Measurements from ENCODE around the gene JSRP1. TPM values are rescaled to one million over a fixed set of nuclear protein-coding genes. Genes with fewer than 3 reads are reported as not detected.

JSRP1 gene
- total RNA-seq, 1 donor from 2014 or later, result 0.42 TPM

- no peak overlapping the region for H3K4me3 Mint-ChIP-seq (ENCODE audit: unreplicated experiment)
- H3K27ac Mint-ChIP-seq (ENCODE audit: unreplicated experiment), result no peak overlapping the region
- TF ChIP-seq CTCF (IDR thresholded peaks at IDR 0.05), result no peak
- DNase-seq (ENCODE audit: low spot score), result no peak
- no peaks in the 10 kb centered on the region for H3K27me3 Mint-ChIP-seq (ENCODE audit: low read depth)
- no peaks in the 10 kb centered on the region for H3K9me3 Mint-ChIP-seq (ENCODE audit: low read depth)
- no peaks in the 10 kb centered on the region for H3K4me1 Mint-ChIP-seq (ENCODE audit: low read depth)
- H3K36me3 Mint-ChIP-seq (ENCODE audit: low read depth), result peaks cover 5% of the 10 kb centered on the region
Observed at GRCh38 chr19:2248136-2249009, 7.8 kb downstream of the JSRP1 start.

- H3K9me3 Mint-ChIP-seq (ENCODE audit: low read depth), result no peaks in the 10 kb centered on the region
- TF ChIP-seq CTCF (IDR thresholded peaks at IDR 0.05), result no peak
- no peak overlapping the region for H3K4me3 Mint-ChIP-seq (ENCODE audit: unreplicated experiment)
- H3K36me3 Mint-ChIP-seq (ENCODE audit: low read depth), result peaks cover 5% of the 10 kb centered on the region
- DNase-seq (ENCODE audit: low spot score), result no peak
- H3K4me1 Mint-ChIP-seq (ENCODE audit: low read depth), result peaks cover 3% of the 10 kb centered on the region
- no peaks in the 10 kb centered on the region for H3K27me3 Mint-ChIP-seq (ENCODE audit: low read depth)
- H3K27ac Mint-ChIP-seq (ENCODE audit: unreplicated experiment), result no peak overlapping the region
Observed at GRCh38 chr19:2247433-2248101, 8.7 kb downstream of the JSRP1 start.

- no peak for DNase-seq (ENCODE audit: low spot score)
- TF ChIP-seq CTCF (IDR thresholded peaks at IDR 0.05), result no peak
- Mint-ChIP-seq H3K27me3 (ENCODE audit: low read depth) (no peaks in the 10 kb centered on the region), H3K36me3 (ENCODE audit: low read depth) (peaks cover 5% of the 10 kb centered on the region), H3K4me3 (ENCODE audit: unreplicated experiment) (no peak overlapping the region), H3K9me3 (ENCODE audit: low read depth) (no peaks in the 10 kb centered on the region), H3K4me1 (ENCODE audit: low read depth) (peaks cover 7% of the 10 kb centered on the region), H3K27ac (ENCODE audit: unreplicated experiment) (no peak overlapping the region)
Observed at GRCh38 chr19:2246801-2247361, 9.3 kb downstream of the JSRP1 start.

- Mint-ChIP-seq H3K36me3 (ENCODE audit: low read depth) (peaks cover 5% of the 10 kb centered on the region), H3K9me3 (ENCODE audit: low read depth) (no peaks in the 10 kb centered on the region), H3K27ac (ENCODE audit: unreplicated experiment) (no peak overlapping the region), H3K4me1 (ENCODE audit: low read depth) (peaks cover 14% of the 10 kb centered on the region), H3K4me3 (ENCODE audit: unreplicated experiment) (no peak overlapping the region), H3K27me3 (ENCODE audit: low read depth) (no peaks in the 10 kb centered on the region)
- DNase-seq (ENCODE audit: low spot score), result no peak
- no peak for TF ChIP-seq CTCF (IDR thresholded peaks at IDR 0.05)
Observed at GRCh38 chr19:2246014-2246620, 10.1 kb downstream of the JSRP1 start.

- Mint-ChIP-seq H3K4me3 (ENCODE audit: unreplicated experiment) (no peak overlapping the region), H3K4me1 (ENCODE audit: low read depth) (peaks cover 22% of the 10 kb centered on the region), H3K27me3 (ENCODE audit: low read depth) (no peaks in the 10 kb centered on the region), H3K27ac (ENCODE audit: unreplicated experiment) (no peak overlapping the region), H3K36me3 (ENCODE audit: low read depth) (peaks cover 5% of the 10 kb centered on the region), H3K9me3 (ENCODE audit: low read depth) (no peaks in the 10 kb centered on the region)
- no peak for TF ChIP-seq CTCF (IDR thresholded peaks at IDR 0.05)
- DNase-seq (ENCODE audit: low spot score), result no peak
Observed at GRCh38 chr19:2245273-2245672, 10.9 kb downstream of the JSRP1 start.
